Sigmoid colon (tissue), 7 donors: ENCODE results near the gene CTIF. TPM values are rescaled to one million over a fixed set of nuclear protein-coding genes. Genes with fewer than 3 reads are reported as not detected.

Experiments used
- DNase-seq: peaks from one replicate; pipeline ENCODE4 v3.0.0-alpha.2; 2019
- H3K27ac ChIP-seq, 4 donors: fragments of 200-600 bp; sonication (generic); one replicate each; pipeline ENCODE4 v1.5.1; 2016 to 2019; ENCODE audit warnings: mild to moderate bottlenecking in 1 of 4
- H3K27me3 ChIP-seq, 3 donors: fragments of 200-600 bp; sonication (generic); one replicate each; pipeline ENCODE4 v1.5.1; 2019; ENCODE audit warnings: mild to moderate bottlenecking in 1 of 3
- H3K36me3 ChIP-seq, 4 donors: fragments of 200-600 bp; sonication (generic); one replicate each; pipeline ENCODE4 v1.5.1; 2016 to 2019
- H3K4me1 ChIP-seq, 4 donors: fragments of 200-600 bp; sonication (generic); one replicate each; pipeline ENCODE4 v1.5.1; 2017 to 2019
- H3K4me3 ChIP-seq, 4 donors: fragments of 200-600 bp; sonication (generic); one replicate each; pipeline ENCODE4 v1.5.1; 2017 to 2019; ENCODE audit warnings: mild to moderate bottlenecking in 2 of 4, moderate library complexity in 1 of 4
- H3K9me3 ChIP-seq, 4 donors: fragments of 200-600 bp in 3 of 4; sonication (generic) in 3 of 4; one replicate each; pipeline versions ENCODE4 v1.5.1 to v1.6.1; 2013 to 2019
- EP300 ChIP-seq, 4 donors: sonication (generic); formaldehyde crosslinking; IDR thresholded peaks; one replicate each; pipeline ENCODE4 v1.6.1; 2017; ENCODE audit warnings: antibody characterized with exemption in 4 of 4
- POLR2A ChIP-seq, 2 donors: fragments of 450-650 bp; IDR thresholded peaks; one replicate each; pipeline ENCODE4 v1.6.1; 2016; ENCODE audit warnings: antibody characterized with exemption in 2 of 2, mild to moderate bottlenecking in 2 of 2, moderate library complexity in 2 of 2
- POLR2AphosphoS5 ChIP-seq, 4 donors: sonication (generic); formaldehyde crosslinking; IDR thresholded peaks; one replicate each; pipeline ENCODE4 v1.6.1; 2017; ENCODE audit warnings: antibody characterized with exemption in 4 of 4
- WGBS, 2 donors: extraction: QIAGEN DNeasy Blood & Tissue Kit; methylation state at CpG; one replicate each; pipeline ENCODE4 v1.1.7; 2013; 5-methylcytosine and 5-hydroxymethylcytosine counted together
- intact Hi-C: fragments of 100-400 bp; cut with DNase I; formaldehyde crosslinking; loops from one replicate; pipeline ENCODE4 v1.15.1; 2023
- polyA plus RNA-seq, 3 donors: library from polyadenylated mRNA; stranded (reverse); fragments of 200-250 nt; gene quantifications; one replicate each; pipeline ENCODE4 v1.2.3, GENCODE V29; 2013
- total RNA-seq, 4 donors: library from RNA; depleted of rRNA; stranded (reverse); fragments of >200 nt; gene quantifications; one replicate each; pipeline ENCODE4 v1.1.0, GENCODE V29; 2016
- TF ChIP-seq, protein P1 (sequence below), 4 experiments: fragments of 450-650 bp in 3 of 4; fragments of 200-600 bp in 1 of 4; IDR thresholded peaks; one replicate each; pipeline ENCODE4 v1.5.1; 2016 to 2019; ENCODE audit warnings: antibody characterized with exemption in 4 of 4, mild to moderate bottlenecking in 3 of 4, moderate library complexity in 2 of 4
- donor health status: healthy with polysubstance abuse.
- donor health status: Bipolar disorder and iron deficiency.
- donor health status: healthy.

Gene CTIF
- total and polyA plus RNA-seq, 7 donors: 3.6 to 65.9 (median 22.5) TPM

DNA sequence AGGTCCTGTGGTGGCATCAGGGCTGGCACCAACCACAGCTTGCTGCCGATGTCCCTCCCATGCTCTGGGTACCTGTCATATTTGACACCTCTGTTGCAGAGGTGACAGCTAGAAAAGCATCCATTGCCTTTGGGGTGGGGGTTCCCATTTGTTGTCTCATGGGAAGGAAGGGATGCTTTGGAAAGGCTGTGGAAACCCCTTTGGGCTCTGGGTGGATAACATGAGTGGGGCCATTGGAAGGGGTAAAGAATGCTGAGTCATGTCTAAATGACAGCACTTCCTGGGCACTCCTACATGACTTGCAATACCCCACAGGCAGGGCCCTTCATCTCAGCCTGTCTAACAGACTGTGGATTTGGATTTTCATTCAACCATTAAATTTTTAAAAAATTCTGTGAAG lies 27.8 kb downstream of the CTIF start:
- intact Hi-C loops: no loop called here
- peaks cover 0 to 59% (median 42%) of the 10 kb centered on the region in 4 donors for H3K4me1 ChIP-seq
- no peak overlapping the region for H3K4me3 ChIP-seq
- H3K36me3 ChIP-seq: no peaks in the 10 kb centered on the region
- 97% methylated on average over 1 of the region's 1 CpG for WGBS, 2 donors
- TF ChIP-seq, protein P1, sequence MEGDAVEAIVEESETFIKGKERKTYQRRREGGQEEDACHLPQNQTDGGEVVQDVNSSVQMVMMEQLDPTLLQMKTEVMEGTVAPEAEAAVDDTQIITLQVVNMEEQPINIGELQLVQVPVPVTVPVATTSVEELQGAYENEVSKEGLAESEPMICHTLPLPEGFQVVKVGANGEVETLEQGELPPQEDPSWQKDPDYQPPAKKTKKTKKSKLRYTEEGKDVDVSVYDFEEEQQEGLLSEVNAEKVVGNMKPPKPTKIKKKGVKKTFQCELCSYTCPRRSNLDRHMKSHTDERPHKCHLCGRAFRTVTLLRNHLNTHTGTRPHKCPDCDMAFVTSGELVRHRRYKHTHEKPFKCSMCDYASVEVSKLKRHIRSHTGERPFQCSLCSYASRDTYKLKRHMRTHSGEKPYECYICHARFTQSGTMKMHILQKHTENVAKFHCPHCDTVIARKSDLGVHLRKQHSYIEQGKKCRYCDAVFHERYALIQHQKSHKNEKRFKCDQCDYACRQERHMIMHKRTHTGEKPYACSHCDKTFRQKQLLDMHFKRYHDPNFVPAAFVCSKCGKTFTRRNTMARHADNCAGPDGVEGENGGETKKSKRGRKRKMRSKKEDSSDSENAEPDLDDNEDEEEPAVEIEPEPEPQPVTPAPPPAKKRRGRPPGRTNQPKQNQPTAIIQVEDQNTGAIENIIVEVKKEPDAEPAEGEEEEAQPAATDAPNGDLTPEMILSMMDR (IDR thresholded peaks at IDR 0.05): no peak
- TF ChIP-seq POLR2AphosphoS5 (IDR thresholded peaks at IDR 0.05) (no peak), EP300 (IDR thresholded peaks at IDR 0.05) (no peak)
- no peaks in the 10 kb centered on the region for H3K27me3 ChIP-seq
- H3K27ac ChIP-seq: no peak overlapping the region
- no peaks in the 10 kb centered on the region for H3K9me3 ChIP-seq
- no peak for DNase-seq

DNA sequence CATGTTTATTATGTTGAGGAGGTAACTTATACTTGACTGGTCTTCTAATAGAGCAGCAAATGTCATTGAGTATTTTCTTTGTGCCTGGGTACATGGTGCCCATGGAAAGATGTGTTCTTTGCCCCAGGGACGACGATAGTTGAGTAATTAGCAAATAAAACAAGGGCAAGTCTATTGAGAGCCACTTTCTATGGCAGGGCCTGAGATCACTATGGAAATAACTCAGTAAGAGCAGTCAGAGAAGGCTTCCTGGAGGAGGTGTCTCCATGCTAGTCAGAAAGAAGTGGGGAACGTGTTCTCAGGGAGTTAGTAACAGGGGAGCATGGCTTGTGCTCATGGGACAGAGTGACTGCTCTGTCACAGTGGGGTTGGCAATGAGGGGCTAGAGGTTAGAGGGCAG lies 28.6 kb downstream of the CTIF start:
- intact Hi-C loops: no loop called here
- DNase-seq: no peak
- Histone ChIP-seq H3K27me3 (no peaks in the 10 kb centered on the region), H3K4me1 (peaks cover 0 to 51% (median 34%) of the 10 kb centered on the region in 4 donors), H3K36me3 (no peaks in the 10 kb centered on the region), H3K9me3 (no peaks in the 10 kb centered on the region), H3K4me3 (no peak overlapping the region), H3K27ac (no peak overlapping the region)
- TF ChIP-seq, protein P1 (IDR thresholded peaks at IDR 0.05): no peak
- TF ChIP-seq POLR2A (IDR thresholded peaks at IDR 0.05) (no peak), POLR2AphosphoS5 (IDR thresholded peaks at IDR 0.05) (no peak), EP300 (IDR thresholded peaks at IDR 0.05) (no peak)
- WGBS, 2 donors: 74 to 87% methylated on average over 3 of the region's 3 CpGs

DNA sequence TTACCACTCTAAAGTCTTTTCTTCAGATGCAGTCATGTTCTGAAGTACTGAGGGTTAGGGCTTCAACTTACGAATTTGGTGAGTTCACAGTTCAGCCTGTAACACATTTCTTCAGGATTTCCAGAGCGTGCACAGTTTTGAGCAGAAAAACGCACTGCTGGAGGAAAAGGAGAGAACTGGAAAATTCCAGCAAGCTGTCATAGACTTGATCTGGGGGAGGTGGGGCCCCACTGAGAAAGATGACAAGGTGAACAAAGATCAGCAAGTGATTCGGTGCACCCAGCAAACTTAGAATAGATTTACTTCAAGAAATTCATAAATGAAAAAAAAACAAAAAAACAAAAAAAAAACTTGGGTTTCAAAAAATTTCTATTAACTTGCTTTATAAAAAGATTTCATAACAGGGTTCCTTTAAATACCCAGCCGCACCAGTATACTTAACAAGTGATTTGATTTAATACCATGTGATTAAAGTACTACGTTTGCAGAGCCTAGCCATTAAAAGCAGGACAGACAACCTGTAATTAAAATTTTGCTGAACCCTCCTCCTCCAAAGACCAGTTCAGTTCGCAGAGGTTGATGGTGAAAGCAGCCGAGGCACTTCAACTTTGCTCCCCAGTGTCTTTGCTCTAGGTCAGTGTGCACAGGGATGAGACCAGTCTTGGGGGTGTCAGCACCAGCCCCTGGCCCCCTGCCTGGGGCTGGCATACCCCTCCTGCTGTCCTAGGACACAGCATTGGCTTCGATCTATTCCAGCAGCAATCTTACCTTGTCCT lies 30.5 kb downstream of the CTIF start:
- intact Hi-C loops: no loop called here
- TF ChIP-seq, protein P1 (IDR thresholded peaks at IDR 0.05): no peak
- WGBS, 2 donors: 90 to 91% methylated on average over 9 of the region's 9 CpGs
- Histone ChIP-seq H3K9me3 (no peaks in the 10 kb centered on the region), H3K27ac (peak overlapping the region in 3 of 4 donors; percentile 40 to 61 (median 61)), H3K36me3 (no peaks in the 10 kb centered on the region), H3K27me3 (no peaks in the 10 kb centered on the region), H3K4me3 (no peak overlapping the region), H3K4me1 (peaks cover 0 to 32% (median 20%) of the 10 kb centered on the region in 4 donors)
- no peak for DNase-seq

DNA sequence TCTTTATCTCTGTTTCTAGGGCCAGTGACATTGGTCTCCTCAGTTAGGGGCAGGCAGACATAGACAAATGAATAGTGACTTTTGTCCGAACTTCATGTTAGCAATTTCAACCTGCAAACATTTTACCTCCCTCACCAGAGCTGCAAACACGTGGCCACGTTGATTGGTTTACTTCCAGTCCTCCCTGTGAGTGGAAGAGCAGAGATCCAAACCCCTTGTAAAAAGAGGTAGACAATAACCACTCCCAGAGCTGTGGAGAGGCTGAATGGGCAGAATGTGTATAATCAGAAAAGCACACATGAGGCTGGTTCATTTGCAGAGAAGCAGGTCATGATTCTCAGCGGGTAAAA lies 31.1 kb downstream of the CTIF start:
- Histone ChIP-seq H3K4me3 (no peak overlapping the region), H3K4me1 (peaks cover 0 to 31% (median 20%) of the 10 kb centered on the region in 4 donors), H3K27ac (peak overlapping the region in 3 of 4 donors; percentile 40 to 61 (median 61)), H3K36me3 (no peaks in the 10 kb centered on the region), H3K9me3 (no peaks in the 10 kb centered on the region), H3K27me3 (no peaks in the 10 kb centered on the region)
- no peak for TF ChIP-seq POLR2A (IDR thresholded peaks at IDR 0.05)
- no peak for TF ChIP-seq POLR2AphosphoS5 (IDR thresholded peaks at IDR 0.05)
- TF ChIP-seq, protein P1 (IDR thresholded peaks at IDR 0.05): no peak
- no peak for TF ChIP-seq EP300 (IDR thresholded peaks at IDR 0.05)
- intact Hi-C loops: loop anchor here (5.0 kb wide), 1 partner anchor 37 kb away; no protein-coding TSS in a partner anchor
- 81% methylated on average over 4 of the region's 4 CpGs for WGBS, 2 donors
- DNase-seq: no peak
